Central memory CD4-positive, alpha-beta T cell (primary cell): ENCODE results near the gene LARP1B.
"Not testable (repeated sequence)": the region's sequence is repeated elsewhere in the genome, so short reads cannot be mapped to it uniquely, and the experiment has no call there.

Source experiments
- DNase-seq: peaks from one replicate; pipeline ENCODE4 v3.0.0; 2022

The LARP1B gene

GRCh38 chr4:128228845-128229795, 168.0 kb downstream of the LARP1B start:
- no peak for DNase-seq

- no peak for DNase-seq
Observed at GRCh38 chr4:128232719-128233118, 171.6 kb downstream of the LARP1B start.

- DNase-seq, result no peak
Observed at GRCh38 chr4:128234836-128235235, 173.7 kb downstream of the LARP1B start.

- DNase-seq, result no peak
Observed at GRCh38 chr4:128241019-128241418, 179.9 kb downstream of the LARP1B start.

GRCh38 chr4:128241425-128241913, 180.4 kb downstream of the LARP1B start:
- no peak for DNase-seq

- DNase-seq, result no peak
Observed at GRCh38 chr4:128241981-128242380, 180.9 kb downstream of the LARP1B start.

- DNase-seq, result no peak
Observed at GRCh38 chr4:128242601-128243000, 181.5 kb downstream of the LARP1B start.

- DNase-seq, result no peak
Observed at GRCh38 chr4:128244379-128244778, 183.3 kb downstream of the LARP1B start.

GRCh38 chr4:128245391-128245790, 184.3 kb downstream of the LARP1B start:
- DNase-seq, result not testable (repeated sequence)

GRCh38 chr4:128247906-128248305, 186.8 kb downstream of the LARP1B start:
- no peak for DNase-seq

GRCh38 chr4:128249787-128250668, 188.9 kb downstream of the LARP1B start:
- DNase-seq, result no peak

- DNase-seq, result no peak
Observed at GRCh38 chr4:128255906-128256305, 194.8 kb downstream of the LARP1B start.

- no peak for DNase-seq
Observed at GRCh38 chr4:128256539-128256938, 195.4 kb downstream of the LARP1B start.

- not testable (repeated sequence) for DNase-seq
Observed at GRCh38 chr4:128258166-128258565, 197.1 kb downstream of the LARP1B start.

- not testable (repeated sequence) for DNase-seq
Observed at GRCh38 chr4:128259889-128260288, 198.8 kb downstream of the LARP1B start.
